Activated CD4-positive, alpha-beta memory T cell treated with anti-CD3 and anti-CD28 coated beads, Interleukin-2, amount 10 ng/mL, durations not matched to agents 7 days and 5 days (primary cell): ENCODE measurements around the gene KIFC3. TPM values are rescaled to one million over a fixed set of nuclear protein-coding genes. Genes with fewer than 3 reads are reported as not detected.
"Not testable (repeated sequence)": the region's sequence is repeated elsewhere in the genome, so short reads cannot be mapped to it uniquely, and the experiment has no call there.

Source experiments
- CTCF ChIA-PET: fragments of 350-600 bp; sonication (Branson Sonifier 250); formaldehyde crosslinking; loops from one replicate; lab custom pipeline; 2021; ENCODE audit warnings: antibody characterized with exemption, inconsistent platforms; lab: Charles Lee
- POLR2A ChIA-PET: fragments of 350-600 bp; sonication (Branson Sonifier 250); formaldehyde crosslinking; loops from one replicate; lab custom pipeline; 2021; ENCODE audit warnings: antibody characterized with exemption; lab: Charles Lee
- DNase-seq: peaks from one replicate; pipeline ENCODE4 v3.0.0-alpha.2; 2020
- H3K27ac Mint-ChIP-seq: one replicate; pipeline ENCODE4 v1.8.0; 2021; ENCODE audit warnings: mild to moderate bottlenecking, mixed read lengths
- H3K27me3 Mint-ChIP-seq: one replicate; pipeline ENCODE4 v1.8.0; 2021; ENCODE audit warnings: mixed read lengths
- H3K36me3 Mint-ChIP-seq: one replicate; pipeline ENCODE4 v1.8.0; 2021; ENCODE audit warnings: low read depth, mixed read lengths
- H3K4me1 Mint-ChIP-seq: one replicate; pipeline ENCODE4 v1.8.0; 2021; ENCODE audit warnings: mixed read lengths
- H3K4me3 Mint-ChIP-seq: one replicate; pipeline ENCODE4 v1.8.0; 2021; ENCODE audit warnings: mild to moderate bottlenecking, mixed read lengths
- H3K9me3 Mint-ChIP-seq: one replicate; pipeline ENCODE4 v1.8.0; 2021; ENCODE audit warnings: mixed read lengths
- total RNA-seq, 2 experiments: library from RNA; stranded (reverse); gene quantifications; one replicate each; pipeline ENCODE4 v1.2.3, GENCODE V29; 2021

KIFC3 gene
- total RNA-seq, 2 experiments from 2014 or later, result not detected

DNA sequence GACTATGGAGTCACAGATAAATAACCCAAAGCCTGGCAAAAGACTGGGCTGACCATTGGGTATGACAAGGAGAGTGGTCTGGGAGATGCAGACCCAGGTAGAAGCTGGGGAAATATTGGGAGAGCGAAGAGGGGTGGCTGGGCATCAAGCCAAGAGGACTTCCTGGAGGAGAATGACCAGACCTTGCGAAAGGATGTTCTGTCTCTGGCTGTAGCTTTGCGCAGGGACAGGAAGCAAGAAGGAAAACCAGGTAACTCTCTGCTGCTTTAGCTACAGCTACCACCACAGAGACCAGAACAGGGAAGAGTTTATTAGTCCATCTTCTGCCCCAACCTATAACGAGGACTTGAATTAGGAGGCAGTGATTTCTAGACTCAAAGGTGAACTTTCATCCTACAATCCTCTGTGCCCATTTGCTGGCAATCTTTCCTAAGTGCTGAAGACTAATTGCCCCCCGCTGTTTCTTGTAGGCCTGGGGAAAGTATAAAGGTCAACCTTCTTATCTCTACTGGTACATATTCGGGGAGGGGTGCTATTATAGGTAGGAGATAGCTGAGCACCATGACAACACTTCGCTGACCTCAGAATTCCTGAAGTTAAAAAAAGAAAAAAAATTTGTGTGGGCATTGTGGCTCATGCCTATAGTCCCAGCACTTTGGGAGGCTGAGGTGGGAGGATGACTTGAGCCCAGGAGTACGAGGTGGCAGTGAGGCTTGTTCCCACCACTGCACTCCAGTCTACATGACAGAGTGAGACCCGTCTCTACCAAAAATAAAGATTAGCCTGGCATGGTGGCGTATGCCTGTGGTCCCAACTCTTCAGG, 19.1 kb upstream of the KIFC3 start:
- CTCF ChIA-PET, result interaction anchor here (0.6 to 0.8 kb wide), 2 partner anchors 124 to 679 kb away, joined by 3 to 4 read pairs; no protein-coding TSS in a partner anchor

DNA sequence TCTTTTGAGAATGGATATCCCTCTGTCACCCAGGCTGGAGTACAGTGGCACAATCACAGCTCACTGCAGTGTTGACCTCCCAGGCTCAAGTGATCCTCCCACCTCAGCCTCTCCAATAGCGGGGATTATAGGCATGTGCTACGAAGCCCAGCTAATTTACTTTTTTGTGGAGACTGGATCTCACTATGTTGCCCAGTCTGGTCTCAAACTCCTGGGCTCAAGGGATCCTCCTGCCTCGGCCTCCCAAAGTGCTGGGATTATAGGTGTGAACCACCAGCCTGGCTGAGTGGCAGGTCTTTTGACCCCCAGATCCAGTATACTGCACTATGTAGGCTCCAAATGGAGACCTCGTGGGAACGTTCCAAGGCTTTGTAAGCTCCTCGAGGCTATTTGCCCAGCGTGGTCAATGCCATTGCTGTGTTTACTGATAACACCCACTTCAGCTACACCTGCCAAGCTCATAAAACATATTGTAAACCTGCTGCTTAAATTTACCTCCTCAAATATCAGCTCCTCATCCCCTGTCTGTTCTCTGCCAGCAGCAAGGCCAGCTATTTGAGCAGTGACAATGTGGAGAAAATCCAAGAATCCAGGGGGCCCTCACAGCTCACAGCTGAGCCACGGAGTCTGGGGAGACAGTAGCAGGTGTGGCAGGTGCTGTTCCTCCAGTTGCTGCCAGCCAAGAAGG, 16.2 kb upstream of the KIFC3 start:
- POLR2A ChIA-PET, result interaction anchor here (0.9 kb wide), 2 partner anchors 8 to 182 kb away, joined by 3 read pairs; partner anchors contain the start of gene USB1
- no peak for DNase-seq
- Mint-ChIP-seq H3K36me3 (no peaks in the 10 kb centered on the region), H3K4me3 (no peak overlapping the region), H3K4me1 (peaks cover 22% of the 10 kb centered on the region), H3K27ac (no peak overlapping the region), H3K9me3 (no peaks in the 10 kb centered on the region), H3K27me3 (peaks cover 14% of the 10 kb centered on the region)
- CTCF ChIA-PET, result no interaction called here

More for the DNA sequence above, 19.1 kb upstream of the KIFC3 start:
- DNase-seq, result no peak
- Mint-ChIP-seq H3K9me3 (no peaks in the 10 kb centered on the region), H3K27ac (no peak overlapping the region), H3K4me1 (peaks cover 8% of the 10 kb centered on the region), H3K27me3 (peaks cover 21% of the 10 kb centered on the region), H3K4me3 (no peak overlapping the region), H3K36me3 (no peaks in the 10 kb centered on the region)
- POLR2A ChIA-PET, result no interaction called here

DNA sequence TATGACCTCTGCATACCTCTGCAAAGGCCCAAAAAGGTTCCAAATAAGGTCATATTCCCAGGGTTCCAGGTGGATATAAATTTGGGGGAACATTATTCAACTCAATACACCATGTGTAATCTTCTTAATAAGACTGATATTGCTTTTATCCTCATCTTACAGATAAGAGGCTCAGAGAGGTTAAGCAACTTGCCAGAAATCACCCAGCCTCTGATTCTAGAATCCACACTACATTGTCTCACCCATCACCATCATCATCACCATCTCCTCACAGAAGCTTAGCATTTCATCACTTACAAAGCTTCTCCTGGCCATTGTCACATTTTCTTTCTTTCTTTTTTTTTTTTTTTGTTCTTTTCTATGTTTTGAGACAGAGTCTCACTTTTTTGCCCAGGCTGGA, 15.4 kb upstream of the KIFC3 start:
- Mint-ChIP-seq H3K4me1 (peaks cover 22% of the 10 kb centered on the region), H3K4me3 (no peak overlapping the region), H3K36me3 (no peaks in the 10 kb centered on the region), H3K27ac (no peak overlapping the region), H3K9me3 (no peaks in the 10 kb centered on the region), H3K27me3 (peaks cover 14% of the 10 kb centered on the region)
- CTCF ChIA-PET, result no interaction called here
- DNase-seq, result no peak
- POLR2A ChIA-PET, result interaction anchor here (0.9 kb wide), 1 partner anchor 183 kb away, joined by 3 read pairs; the partner anchor contains the start of gene USB1

DNA sequence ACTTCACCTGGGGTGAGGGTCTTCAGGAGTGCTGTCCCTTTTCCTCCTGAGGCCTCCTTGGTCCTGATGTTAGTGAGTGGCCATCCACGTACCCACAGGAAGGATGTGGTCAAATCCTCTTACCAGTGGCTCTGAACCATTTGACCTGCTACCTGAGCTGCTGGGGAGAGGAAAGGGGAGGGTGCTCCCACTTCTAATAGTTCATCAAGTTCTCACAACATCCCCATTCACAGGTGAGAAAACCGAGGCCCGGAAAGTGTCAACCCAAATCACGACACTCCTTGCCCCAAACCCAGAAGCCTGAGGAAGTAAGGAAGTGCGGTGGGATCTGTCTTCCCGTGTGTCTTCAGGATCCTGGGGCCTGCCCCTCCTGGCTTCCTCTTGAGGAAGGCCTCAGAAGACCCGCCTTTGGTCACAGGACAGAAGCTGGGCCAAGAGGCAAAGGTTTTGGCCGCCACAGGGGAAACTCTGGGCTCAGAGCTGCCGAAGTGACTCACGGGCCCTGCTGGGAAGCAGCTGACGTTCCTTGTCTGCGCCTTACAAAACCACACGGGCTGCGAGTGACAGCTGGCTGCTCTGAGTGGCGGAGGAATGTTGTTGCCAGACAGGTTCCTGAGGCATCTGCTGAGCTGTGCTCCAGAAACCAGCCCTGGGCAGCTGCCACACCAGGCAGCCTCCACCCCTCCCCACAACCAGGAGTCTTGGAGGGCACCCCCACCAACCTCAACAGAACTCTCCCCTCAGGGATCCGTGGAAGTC, 13.9 kb upstream of the KIFC3 start:
- CTCF ChIA-PET, result no interaction called here
- Mint-ChIP-seq H3K36me3 (no peaks in the 10 kb centered on the region), H3K4me1 (peaks cover 23% of the 10 kb centered on the region), H3K9me3 (no peaks in the 10 kb centered on the region), H3K4me3 (no peak overlapping the region), H3K27me3 (peaks cover 7% of the 10 kb centered on the region), H3K27ac (peak overlapping the region; percentile 9)
- POLR2A ChIA-PET, result no interaction called here
- peak; percentile 57 for DNase-seq

DNA sequence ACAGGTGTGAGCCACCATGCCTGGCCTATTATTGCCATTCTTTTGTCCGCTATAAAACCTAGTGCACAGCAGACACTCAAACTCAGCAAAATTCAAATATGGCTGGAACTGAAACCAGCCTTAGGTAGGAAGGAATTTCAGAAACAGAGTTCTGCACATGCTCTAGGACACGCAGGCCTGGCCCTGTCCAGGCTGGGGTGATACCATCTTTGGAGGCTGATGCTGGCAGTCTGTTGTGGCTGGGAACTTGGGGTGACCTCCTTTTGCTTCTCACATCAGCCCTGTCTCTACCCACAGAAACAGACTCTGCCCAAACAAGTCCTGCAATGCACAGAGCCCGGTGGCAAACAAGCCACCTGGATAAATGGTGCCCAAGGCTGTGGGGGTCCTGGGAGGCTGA, 12.6 kb upstream of the KIFC3 start:
- CTCF ChIA-PET, result no interaction called here
- no peak overlapping the region for H3K27ac Mint-ChIP-seq
- H3K36me3 Mint-ChIP-seq, result no peaks in the 10 kb centered on the region
- H3K4me1 Mint-ChIP-seq, result peaks cover 36% of the 10 kb centered on the region
- POLR2A ChIA-PET, result no interaction called here
- peaks cover 2% of the 10 kb centered on the region for H3K27me3 Mint-ChIP-seq
- H3K4me3 Mint-ChIP-seq, result no peak overlapping the region
- no peaks in the 10 kb centered on the region for H3K9me3 Mint-ChIP-seq
- DNase-seq, result no peak

DNA sequence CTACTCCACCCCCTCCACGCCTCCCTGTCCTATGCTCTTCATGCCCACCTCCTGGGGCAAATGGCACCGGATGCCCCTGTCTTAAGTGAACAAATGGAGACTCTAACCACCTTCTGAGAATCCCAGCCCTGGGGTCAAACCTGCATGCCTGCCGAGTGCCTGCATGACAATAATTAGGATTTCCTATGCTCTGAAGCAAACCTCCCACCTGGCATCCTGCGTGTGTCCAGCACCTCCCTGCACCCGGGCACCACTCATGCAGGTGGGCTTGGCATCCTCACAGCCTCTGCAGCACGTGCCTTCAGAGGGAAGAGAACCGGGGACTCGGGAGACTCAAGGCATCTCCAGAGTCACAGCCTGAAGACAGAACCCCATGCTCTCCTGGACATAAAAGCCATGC, 11.2 kb upstream of the KIFC3 start:
- DNase-seq, result no peak
- Mint-ChIP-seq H3K4me3 (no peak overlapping the region), H3K27me3 (peaks cover 2% of the 10 kb centered on the region), H3K4me1 (peaks cover 47% of the 10 kb centered on the region), H3K36me3 (no peaks in the 10 kb centered on the region), H3K27ac (no peak overlapping the region), H3K9me3 (no peaks in the 10 kb centered on the region)
- ChIA-PET POLR2A (no interaction called here), CTCF (interaction anchor here (0.6 kb wide), 1 partner anchor 811 kb away, joined by 4 read pairs; no protein-coding TSS in a partner anchor)

DNA sequence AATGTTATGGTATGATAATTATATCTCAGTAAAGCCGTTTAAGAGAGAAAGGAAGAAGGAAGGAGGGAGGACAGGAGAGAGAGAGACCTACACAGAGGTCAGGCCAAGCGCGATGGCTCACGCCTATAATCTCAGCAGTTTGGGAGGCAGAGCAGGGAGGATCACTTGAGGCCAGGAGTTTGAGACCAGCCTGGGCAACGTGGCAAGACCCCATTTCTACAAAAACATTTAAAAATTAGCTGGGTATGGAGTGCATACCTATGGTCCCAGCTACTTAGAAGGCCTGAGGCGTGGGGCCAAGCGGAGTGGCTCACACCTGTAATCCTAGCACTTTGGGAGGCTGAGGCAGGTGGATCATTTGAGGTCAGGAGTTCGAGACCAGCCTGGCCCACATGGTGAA, 9.0 kb upstream of the KIFC3 start:
- H3K4me3 Mint-ChIP-seq, H3K36me3 Mint-ChIP-seq, H3K27ac Mint-ChIP-seq, DNase-seq, H3K9me3 Mint-ChIP-seq: not testable (repeated sequence)
- Mint-ChIP-seq H3K27me3 (peaks cover 15% of the 10 kb centered on the region), H3K4me1 (peaks cover 51% of the 10 kb centered on the region)
- POLR2A ChIA-PET, result interaction anchor here (1.5 to 1.9 kb wide), 4 partner anchors 9 to 201 kb away, joined by 4 to 9 read pairs (median 6); partner anchors contain the start of gene KIFC3
- CTCF ChIA-PET, result interaction anchor here (1.4 to 1.5 kb wide), 2 partner anchors 11 to 162 kb away, joined by 3 to 4 read pairs; no protein-coding TSS in a partner anchor

DNA sequence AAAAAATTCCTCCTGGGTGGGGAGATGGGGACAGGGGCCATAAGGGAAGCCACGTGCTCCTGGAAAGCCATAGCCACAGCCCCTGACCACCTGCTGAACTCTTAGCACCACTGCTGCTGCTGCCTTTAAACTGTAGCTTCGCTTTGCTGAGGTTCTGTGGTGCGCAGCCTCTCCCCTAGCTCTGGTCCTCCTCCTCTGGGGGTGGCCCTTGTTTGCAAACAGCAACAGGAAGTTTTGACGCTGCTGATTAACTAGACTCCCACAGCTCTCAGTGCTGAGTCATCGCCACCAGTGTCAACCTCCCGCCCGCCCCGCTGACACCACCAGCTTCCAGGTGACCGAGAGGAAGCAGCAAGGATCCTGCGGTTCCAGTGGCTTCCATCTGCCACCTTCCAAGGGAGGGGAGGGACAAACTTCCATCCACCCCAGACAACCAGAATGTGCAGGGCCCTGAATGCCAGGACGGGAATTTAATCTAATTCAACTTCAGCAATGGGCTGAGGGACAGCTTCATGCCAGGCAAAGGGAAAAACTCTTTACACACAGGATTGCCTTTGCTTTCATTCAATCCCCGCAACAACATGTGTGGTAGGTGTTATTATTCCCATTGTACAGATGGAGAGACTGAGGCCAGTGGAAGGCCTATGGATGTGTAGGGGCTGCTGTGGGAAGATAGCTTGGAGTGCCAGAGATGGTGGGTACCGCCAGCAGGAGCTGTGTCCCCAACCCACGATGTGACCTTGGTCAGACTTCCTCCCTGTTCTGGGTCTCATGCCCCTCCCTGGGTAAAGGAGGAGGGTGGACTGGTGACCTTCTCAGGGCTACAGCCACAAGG, 8.1 kb upstream of the KIFC3 start:
- CTCF ChIA-PET, result interaction anchor here (0.8 to 1.5 kb wide), 6 partner anchors 8 to 311 kb away, joined by 3 to 5 read pairs (median 4); partner anchors contain the start of gene KIFC3
- Mint-ChIP-seq H3K27ac (peak overlapping the region; percentile 77), H3K9me3 (no peaks in the 10 kb centered on the region), H3K36me3 (no peaks in the 10 kb centered on the region), H3K4me3 (no peak overlapping the region), H3K4me1 (peaks cover 42% of the 10 kb centered on the region), H3K27me3 (peaks cover 21% of the 10 kb centered on the region)
- DNase-seq, result peak; percentile 91
- POLR2A ChIA-PET, result interaction anchor here (0.7 to 1.9 kb wide), 12 partner anchors 8 to 317 kb away, joined by 3 to 9 read pairs (median 3); partner anchors contain the start of gene KIFC3

DNA sequence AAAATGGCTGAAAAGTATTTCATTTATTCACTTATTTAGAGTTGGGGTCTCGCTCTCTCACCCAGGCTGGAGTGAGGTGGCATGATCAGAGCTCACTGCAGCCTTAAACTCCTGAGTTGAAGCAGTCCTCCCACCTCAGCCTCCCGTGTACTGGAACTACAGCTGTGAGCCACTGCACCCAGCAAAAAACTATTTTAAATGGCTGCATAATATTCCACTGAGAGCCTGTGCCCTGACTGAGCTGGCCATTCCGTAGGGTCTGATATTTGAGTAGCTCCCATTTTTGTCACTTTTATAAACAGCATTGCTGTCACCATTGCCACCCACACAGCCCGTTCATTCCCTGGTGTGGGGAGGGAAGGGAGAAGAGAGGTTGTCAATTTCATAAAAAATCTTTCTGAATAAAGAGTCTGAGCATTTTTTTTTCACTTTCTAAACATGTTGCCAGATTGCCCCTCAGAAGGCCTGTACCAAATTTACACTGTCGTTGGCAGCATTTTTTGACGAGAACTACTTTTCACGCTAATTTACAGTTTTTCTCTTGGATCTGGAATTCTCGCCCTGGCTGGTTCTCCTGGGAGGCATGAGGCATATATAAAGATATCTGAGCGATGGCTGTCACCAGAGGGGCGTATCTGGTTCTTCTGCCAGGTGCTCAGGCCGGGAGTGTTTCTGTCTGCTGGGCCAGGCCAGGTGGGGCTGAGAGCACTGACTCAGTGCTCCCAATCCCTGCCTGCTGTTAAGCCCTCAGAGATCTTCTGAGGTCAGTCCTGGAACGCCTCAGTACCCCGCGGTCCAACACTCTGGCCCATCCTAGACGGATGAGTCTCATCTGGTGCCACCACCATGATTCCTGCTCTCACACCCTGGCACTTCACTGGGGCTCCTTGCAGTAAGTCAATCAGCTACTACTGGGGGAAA, 7.2 kb upstream of the KIFC3 start:
- Mint-ChIP-seq H3K27ac (peak overlapping the region; percentile 77), H3K9me3 (no peaks in the 10 kb centered on the region), H3K27me3 (peaks cover 26% of the 10 kb centered on the region), H3K4me1 (peaks cover 37% of the 10 kb centered on the region), H3K4me3 (no peak overlapping the region), H3K36me3 (no peaks in the 10 kb centered on the region)
- CTCF ChIA-PET, result interaction anchor here (0.8 to 1.4 kb wide), 5 partner anchors 10 to 312 kb away, joined by 3 to 5 read pairs (median 3); no protein-coding TSS in a partner anchor
- POLR2A ChIA-PET, result interaction anchor here (0.7 to 1.9 kb wide), 11 partner anchors 9 to 318 kb away, joined by 3 to 9 read pairs (median 3); no protein-coding TSS in a partner anchor
- no peak for DNase-seq

DNA sequence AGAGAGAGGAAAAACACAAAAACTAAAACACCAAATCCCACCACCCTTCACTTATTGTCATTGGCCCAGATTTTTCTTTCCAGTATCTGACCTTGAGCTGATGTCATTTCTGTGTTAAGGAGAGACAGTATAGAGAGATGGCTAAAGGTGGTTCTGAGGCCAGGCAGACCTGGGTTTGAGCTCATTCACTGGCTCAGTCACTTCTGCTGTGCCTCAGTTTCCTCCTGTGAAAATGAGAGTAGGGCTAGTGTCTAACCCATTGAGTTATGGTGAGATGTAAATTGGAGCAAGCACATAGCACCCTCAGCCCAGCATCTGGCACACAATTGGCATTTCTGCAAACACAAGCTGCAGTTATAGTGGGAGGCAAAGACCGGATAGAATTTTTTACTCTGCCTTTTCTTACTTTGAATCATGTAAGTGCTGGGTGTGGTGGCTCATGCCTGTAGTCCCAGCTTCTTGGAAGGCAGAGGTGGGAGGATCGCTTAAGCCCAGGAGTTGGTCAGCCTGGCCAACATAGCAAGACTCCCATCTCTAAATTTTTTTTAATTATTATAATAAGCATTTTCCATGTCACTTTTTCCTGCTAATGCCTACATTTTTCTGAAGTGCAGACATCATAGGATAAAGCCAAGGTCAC, 6.4 kb upstream of the KIFC3 start:
- no peak for DNase-seq
- H3K27ac Mint-ChIP-seq, result no peak overlapping the region
- peaks cover 34% of the 10 kb centered on the region for H3K27me3 Mint-ChIP-seq
- peaks cover 37% of the 10 kb centered on the region for H3K4me1 Mint-ChIP-seq
- POLR2A ChIA-PET, result interaction anchor here (1.3 kb wide), 1 partner anchor 73 kb away, joined by 4 read pairs; the partner anchor contains the start of gene KATNB1
- no peaks in the 10 kb centered on the region for H3K9me3 Mint-ChIP-seq
- CTCF ChIA-PET, result interaction anchor here (0.7 to 1.3 kb wide), 3 partner anchors 9 to 259 kb away, joined by 3 to 5 read pairs (median 4); no protein-coding TSS in a partner anchor
- H3K36me3 Mint-ChIP-seq, result no peaks in the 10 kb centered on the region
- no peak overlapping the region for H3K4me3 Mint-ChIP-seq
